Endothelial cell of umbilical vein (primary cell): Measurements from ENCODE around the gene UBC. TPM values are rescaled to one million over a fixed set of nuclear protein-coding genes. Genes with fewer than 3 reads are reported as not detected.

ENCODE experiments used
- BruUV-seq: library from RNA; stranded (reverse); fragments of 400-500 nt; replicated peaks from 2 replicates; lab custom pipeline; 2021; lab: Mats Ljungman, UMichigan
- CTCF ChIA-PET: fragments of 300-600, 350-600 bp; sonication (Branson Sonifier 250); formaldehyde crosslinking; loops from one replicate; lab custom pipeline; 2021; ENCODE audit warnings: antibody characterized with exemption, inconsistent platforms; lab: Charles Lee
- POLR2A ChIA-PET: fragments of 300-600, 350-600 bp; sonication (Branson Sonifier 250); formaldehyde crosslinking; loops from one replicate; lab custom pipeline; 2021; ENCODE audit warnings: antibody characterized with exemption, inconsistent platforms; lab: Charles Lee
- DNase-seq: peaks from one replicate; pipeline ENCODE4 v3.0.0-alpha.2; 2011; ENCODE audit warnings: low read depth, low spot score
- FAIRE-seq: peaks from 2 replicates; lab custom pipeline; 2011; peaks lifted over from hg19 to GRCh38; lab: Jason Lieb, UNC
- H2AFZ ChIP-seq: 2 replicates; pipeline ENCODE4 v1.6.0; 2012; ENCODE audit warnings: low read depth, low read length, control low read depth, inconsistent platforms
- H3K27ac ChIP-seq: 2 replicates; pipeline ENCODE4 v1.5.1; 2011; ENCODE audit warnings: low read depth, mild to moderate bottlenecking, control low read depth, low read length, moderate library complexity; ENCODE audit not compliant: insufficient read depth
- H3K27me3 ChIP-seq, 2 experiments: 2 replicates each; pipeline versions ENCODE4 v1.6.0 to v1.6.1; 2011; ENCODE audit warnings: low read length in 2 of 2, mixed read lengths in 1 of 2; ENCODE audit not compliant: control insufficient read depth in 2 of 2, insufficient read depth in 2 of 2
- H3K36me3 ChIP-seq, 2 experiments: 2 replicates in 1 of 2; 3 replicates in 1 of 2; pipeline ENCODE4 v1.5.1; 2011; ENCODE audit warnings: low read length in 2 of 2, mild to moderate bottlenecking in 1 of 2, moderate library complexity in 1 of 2; ENCODE audit not compliant: control insufficient read depth in 2 of 2, insufficient read depth in 2 of 2; ENCODE audit errors: extremely low read depth in 1 of 2
- H3K4me1 ChIP-seq: 3 replicates; pipeline ENCODE4 v1.5.1; 2011; ENCODE audit warnings: mild to moderate bottlenecking, low read length; ENCODE audit not compliant: control insufficient read depth, insufficient read depth; ENCODE audit errors: extremely low read depth
- H3K4me2 ChIP-seq: 2 replicates; pipeline ENCODE4 v1.6.1; 2011; ENCODE audit warnings: low read length, control low read depth, mixed read lengths; ENCODE audit not compliant: insufficient read depth
- H3K4me3 ChIP-seq, 3 experiments: fragments of 200-600 bp in 1 of 3; sonication (generic), shearing (Covaris generic) in 1 of 3; replicated peaks in 1 of 3; 2 replicates each; pipeline ENCODE4 v1.5.1; 2011 to 2016; ENCODE audit warnings: control low read depth in 3 of 3, low read length in 3 of 3, mild to moderate bottlenecking in 2 of 3, inconsistent platforms in 1 of 3, low read depth in 1 of 3, moderate library complexity in 1 of 3; ENCODE audit not compliant: insufficient read depth in 1 of 3
- H3K79me2 ChIP-seq: 2 replicates; pipeline ENCODE4 v1.6.0; 2012; ENCODE audit warnings: low read length, inconsistent platforms; ENCODE audit not compliant: control insufficient read depth, insufficient read depth
- H3K9ac ChIP-seq: replicated peaks from 2 replicates; pipeline ENCODE3; 2011; ENCODE audit warnings: low read length, control low read depth; ENCODE audit not compliant: insufficient read depth; ENCODE audit errors: extremely low read depth
- H3K9me1 ChIP-seq: replicated peaks from 3 replicates; pipeline ENCODE4 v1.6.0; 2011; ENCODE audit warnings: mild to moderate bottlenecking, low read length; ENCODE audit not compliant: control insufficient read depth, insufficient read depth; ENCODE audit errors: extremely low read depth
- H3K9me3 ChIP-seq: replicated peaks from 2 replicates; pipeline ENCODE4 v1.5.1; 2012; ENCODE audit warnings: low read length, inconsistent platforms; ENCODE audit not compliant: control insufficient read depth, insufficient read depth
- H4K20me1 ChIP-seq: replicated peaks from 2 replicates; pipeline ENCODE3; 2011; ENCODE audit warnings: mild to moderate bottlenecking, low read length; ENCODE audit not compliant: control insufficient read depth, insufficient read depth; ENCODE audit errors: extremely low read depth
- CTCF ChIP-seq, 2 donors: IDR thresholded peaks; 1 replicate in 1 of 2; 2 replicates in 1 of 2; pipeline ENCODE4 v1.5.1; 2011; ENCODE audit warnings: low read length in 2 of 2, mild to moderate bottlenecking in 2 of 2, moderate library complexity in 2 of 2, control low read depth in 1 of 2, inconsistent platforms in 1 of 2, low read depth in 1 of 2; ENCODE audit not compliant: insufficient read depth in 1 of 2; ENCODE audit errors: extremely low read depth in 1 of 2
- EZH2 ChIP-seq: IDR thresholded peaks from 2 replicates; pipeline ENCODE4 v1.6.1; 2012; ENCODE audit warnings: borderline replicate concordance, low read depth, mild to moderate bottlenecking, moderate library complexity, low read length, inconsistent platforms; ENCODE audit not compliant: severe bottlenecking
- GATA2 ChIP-seq: IDR thresholded peaks from 2 replicates; pipeline ENCODE4 v1.7.0; 2011; ENCODE audit warnings: low read depth, mild to moderate bottlenecking, moderate library complexity, mixed read lengths, low read length; ENCODE audit not compliant: insufficient read length, insufficient read depth
- MAX ChIP-seq: IDR thresholded peaks from 2 replicates; pipeline ENCODE4 v1.6.1; 2011; ENCODE audit not compliant: insufficient read depth, insufficient read length
- POLR2A ChIP-seq: IDR thresholded peaks from 2 replicates; pipeline ENCODE4 v1.6.1; 2012; ENCODE audit warnings: low read depth, mild to moderate bottlenecking, control low read depth, low read length
- dilution Hi-C: fragments of 300-500 bp; cut with MboI; formaldehyde crosslinking; loops from one replicate; pipeline ENCODE4 v1.15.0; 2019; ENCODE audit warnings: low sequenced_read_pairs; ENCODE audit not compliant: extremely low pct_ligation_motif_present
- intact Hi-C: fragments of 100-400 bp; cut with micrococcal nuclease; formaldehyde crosslinking; loops from one replicate; pipeline ENCODE4 v1.10.0; 2022
- polyA plus RNA-seq, 4 experiments: library from polyadenylated mRNA; depleted of rRNA in 3 of 4; stranded (reverse) in 3 of 4; unstranded in 1 of 4; fragments of >200 nt; gene quantifications; 2 replicates each; pipeline versions ENCODE4 v1.2.1 to v1.2.3, GENCODE V29; 2011 to 2012; ENCODE audit warnings: missing spikeins in 1 of 4
- total RNA-seq: library from RNA; stranded (reverse); gene quantifications from 2 replicates; pipeline ENCODE4 v1.2.3, GENCODE V29; 2021

UBC gene
- total and polyA plus RNA-seq, 2 donors (not counting 3 experiments of a cell fraction or from before 2014, with no cell fraction given) = 875 to 1,305 TPM

- Histone ChIP-seq H3K9ac (peak overlapping the region; percentile 37), H3K4me3 (peak overlapping the region; percentile 16 to 73 (median 30)), H3K79me2 (peaks cover 30% of the 10 kb centered on the region), H3K9me3 (no peaks in the 10 kb centered on the region), H2AFZ (peak overlapping the region; percentile 5), H3K27ac (no peak overlapping the region), H4K20me1 (no peaks in the 10 kb centered on the region), H3K4me2 (peak overlapping the region; percentile 70), H3K36me3 (no peaks in the 10 kb centered on the region), H3K9me1 (no peaks in the 10 kb centered on the region), H3K4me1 (peaks cover 24% of the 10 kb centered on the region), H3K27me3 (no peaks in the 10 kb centered on the region)
- dilution Hi-C loops = no loop called here
- DNase-seq (peak; percentile 15), FAIRE-seq (peak; percentile 76)
- TF ChIP-seq CTCF (IDR thresholded peaks at IDR 0.05; ENCODE audit: extremely low read depth in 1 of 2, insufficient read depth in 1 of 2, low read depth in 1 of 2, low read length in 2 of 2) (no peak), GATA2 (no peak), MAX (peak; percentile 40), POLR2A (no peak), EZH2 (no peak)
- ChIA-PET POLR2A (no interaction called here), CTCF (interaction anchor here (1.7 to 2.5 kb wide), 2 partner anchors 44 to 810 kb away, joined by 4 to 11 read pairs; no protein-coding TSS in a partner anchor)
- intact Hi-C loops = loop anchor here (2.0 kb wide), 1 partner anchor 44 kb away; no protein-coding TSS in a partner anchor
- BruUV-seq = no TSS peak
Measured at GRCh38 chr12:124862768-124863415, 51.6 kb downstream of the UBC start.
